ENCODE measurements around the gene PFKFB2.

- TF ChIP-seq CTCF (IDR thresholded peaks at IDR 0.05; ENCODE audit: control extremely low read depth in 1 of 3, insufficient read depth in 1 of 3, low read depth in 1 of 3, low read length in 3 of 3), result no peak
- no peak for TF ChIP-seq SIN3A (conservative IDR thresholded peaks at IDR 0.05 in 1 of 2, IDR thresholded peaks at IDR 0.05 in 1 of 2; ENCODE audit: low read depth in 1 of 2, low read length in 2 of 2)
- no peak for TF ChIP-seq MAX (IDR thresholded peaks at IDR 0.05)
Observed at GRCh38 chr1:207033302-207033701, 19.8 kb upstream of the PFKFB2 start.

All from H1 (cell line).